D721Med (cell line): Measurements from ENCODE around the gene ANO8.

ENCODE experiments used
- DNase-seq: peaks from one replicate; pipeline ENCODE4 v3.0.0; 2011; ENCODE audit warnings: low spot score; ENCODE audit not compliant: insufficient read length
- FAIRE-seq: peaks from 2 replicates; lab custom pipeline; 2011; peaks lifted over from hg19 to GRCh38; lab: Jason Lieb, UNC
- CTCF ChIP-seq: IDR thresholded peaks from 2 replicates; pipeline ENCODE4 v1.5.1; 2012; ENCODE audit warnings: mild to moderate bottlenecking, control low read depth; ENCODE audit not compliant: insufficient read depth; ENCODE audit errors: missing control alignments

Gene ANO8

GRCh38 chr19:17322854-17323253, 11.8 kb downstream of the ANO8 start:
- TF ChIP-seq CTCF = no peak
- FAIRE-seq (no peak), DNase-seq (peak; percentile 19)

- DNase-seq = peak; percentile 18
- TF ChIP-seq CTCF = no peak
- no peak for FAIRE-seq
Measured at GRCh38 chr19:17321655-17322489, 12.8 kb downstream of the ANO8 start.

GRCh38 chr19:17320435-17320834, 14.2 kb downstream of the ANO8 start:
- FAIRE-seq (no peak), DNase-seq (peak; percentile 9)
- no peak for TF ChIP-seq CTCF

GRCh38 chr19:17319473-17320238, 15.0 kb downstream of the ANO8 start:
- TF ChIP-seq CTCF = no peak
- DNase-seq (peak; percentile 3), FAIRE-seq (no peak)

- TF ChIP-seq CTCF = no peak
- peak; percentile 12 for DNase-seq
- no peak for FAIRE-seq
Measured at GRCh38 chr19:17318966-17319365, 15.7 kb downstream of the ANO8 start.

GRCh38 chr19:17314007-17314593, 20.6 kb downstream of the ANO8 start:
- no peak for FAIRE-seq
- peak; percentile 8 for DNase-seq

More at GRCh38 chr19:17314007-17314593, 20.6 kb downstream of the ANO8 start:
- no peak for TF ChIP-seq CTCF
